Tibial nerve (tissue), 4 donors: ENCODE results near the gene CCAR1. TPM values are rescaled to one million over a fixed set of nuclear protein-coding genes. Genes with fewer than 3 reads are reported as not detected.
"Not testable (repeated sequence)": the region's sequence is repeated elsewhere in the genome, so short reads cannot be mapped to it uniquely, and the experiment has no call there.

Source experiments
- DNase-seq, 2 donors: peaks; one replicate each; pipeline ENCODE4 v3.0.0-alpha.2; 2019; ENCODE audit warnings: low spot score in 2 of 2
- H3K27ac ChIP-seq, 4 donors: fragments of 200-600 bp; sonication (generic) in 3 of 4; one replicate each; pipeline ENCODE4 v1.5.1; 2017 to 2019; ENCODE audit warnings: mild to moderate bottlenecking in 1 of 4
- H3K27me3 ChIP-seq, 2 donors: fragments of 200-600 bp; sonication (generic) in 1 of 2; one replicate each; pipeline versions ENCODE4 v1.5.1 to v1.6.0; 2017 to 2019
- H3K36me3 ChIP-seq, 3 donors: fragments of 200-600 bp; sonication (generic); one replicate each; pipeline ENCODE4 v1.5.1; 2018 to 2019
- H3K4me1 ChIP-seq, 4 donors: fragments of 200-600 bp; sonication (generic) in 3 of 4; one replicate each; pipeline ENCODE4 v1.5.1; 2017 to 2019
- H3K4me3 ChIP-seq, 4 donors: fragments of 200-600 bp; sonication (generic) in 3 of 4; one replicate each; pipeline ENCODE4 v1.5.1; 2017 to 2019; ENCODE audit warnings: mild to moderate bottlenecking in 1 of 4, moderate library complexity in 1 of 4
- H3K9me3 ChIP-seq, 4 donors: fragments of 200-600 bp; sonication (generic) in 3 of 4; one replicate each; pipeline ENCODE4 v1.5.1; 2017 to 2019
- EP300 ChIP-seq, 2 donors: sonication (generic); formaldehyde crosslinking; IDR thresholded peaks; one replicate each; pipeline ENCODE4 v1.6.1; 2017; ENCODE audit warnings: antibody characterized with exemption in 2 of 2, mild to moderate bottlenecking in 1 of 2
- POLR2A ChIP-seq, 2 donors: fragments of 450-650 bp; IDR thresholded peaks; one replicate each; pipeline ENCODE4 v1.6.1; 2017; ENCODE audit warnings: antibody characterized with exemption in 2 of 2, mild to moderate bottlenecking in 2 of 2, moderate library complexity in 2 of 2
- WGBS, 2 donors: methylation state at CpG; one replicate each; pipeline ENCODE4 v1.1.5; 2018; 5-methylcytosine and 5-hydroxymethylcytosine counted together
- total RNA-seq, 4 donors: library from RNA; depleted of rRNA; stranded (reverse); fragments of >200 nt; gene quantifications; one replicate each; pipeline ENCODE4 v1.1.0, GENCODE V29; 2016
- TF ChIP-seq, protein P1 (sequence below), 5 experiments: fragments of 200-600 bp in 3 of 5; fragments of 450-650 bp in 2 of 5; sonication (generic) in 3 of 5; IDR thresholded peaks; one replicate each; pipeline ENCODE4 v1.5.1; 2016 to 2019; ENCODE audit warnings: antibody characterized with exemption in 5 of 5, mild to moderate bottlenecking in 3 of 5, moderate library complexity in 2 of 5

Gene CCAR1
- total RNA-seq, 4 donors from 2014 or later, result 45.4 to 88.5 (median 53.5) TPM

DNA sequence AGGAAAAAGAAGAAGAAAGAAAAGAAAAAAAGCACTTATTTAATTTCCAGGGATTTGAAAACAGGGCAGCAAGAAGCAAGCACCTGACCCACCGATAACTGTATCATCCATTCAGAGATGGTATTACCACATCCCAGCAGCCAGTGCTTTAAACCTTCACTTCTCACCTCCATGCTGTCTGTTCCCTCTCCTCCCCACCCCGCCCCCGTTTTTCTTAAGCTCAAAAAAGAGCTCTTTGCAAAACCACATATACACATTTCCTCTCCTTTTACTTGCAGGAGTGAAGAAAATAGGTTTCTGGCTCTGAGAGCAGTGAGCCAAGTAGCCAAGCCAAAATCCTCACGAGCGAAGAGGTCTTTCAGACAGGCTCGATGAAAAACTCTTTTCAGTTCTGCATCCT lies 108.5 kb downstream of the CCAR1 start:
- no peak for DNase-seq
- WGBS, 2 donors, result 59 to 64% methylated on average over 6 of the region's 6 CpGs
- H3K36me3 ChIP-seq, result no peaks in the 10 kb centered on the region
- H3K27ac ChIP-seq, result no peak overlapping the region
- peaks cover 0 to 11% (median 4%) of the 10 kb centered on the region in 4 donors for H3K4me1 ChIP-seq
- peaks cover 0 to 8% of the 10 kb centered on the region in 2 donors for H3K27me3 ChIP-seq
- H3K9me3 ChIP-seq, result no peaks in the 10 kb centered on the region
- no peak overlapping the region for H3K4me3 ChIP-seq
- TF ChIP-seq POLR2A (IDR thresholded peaks at IDR 0.05) (no peak), EP300 (IDR thresholded peaks at IDR 0.05) (no peak)
- TF ChIP-seq, protein P1, sequence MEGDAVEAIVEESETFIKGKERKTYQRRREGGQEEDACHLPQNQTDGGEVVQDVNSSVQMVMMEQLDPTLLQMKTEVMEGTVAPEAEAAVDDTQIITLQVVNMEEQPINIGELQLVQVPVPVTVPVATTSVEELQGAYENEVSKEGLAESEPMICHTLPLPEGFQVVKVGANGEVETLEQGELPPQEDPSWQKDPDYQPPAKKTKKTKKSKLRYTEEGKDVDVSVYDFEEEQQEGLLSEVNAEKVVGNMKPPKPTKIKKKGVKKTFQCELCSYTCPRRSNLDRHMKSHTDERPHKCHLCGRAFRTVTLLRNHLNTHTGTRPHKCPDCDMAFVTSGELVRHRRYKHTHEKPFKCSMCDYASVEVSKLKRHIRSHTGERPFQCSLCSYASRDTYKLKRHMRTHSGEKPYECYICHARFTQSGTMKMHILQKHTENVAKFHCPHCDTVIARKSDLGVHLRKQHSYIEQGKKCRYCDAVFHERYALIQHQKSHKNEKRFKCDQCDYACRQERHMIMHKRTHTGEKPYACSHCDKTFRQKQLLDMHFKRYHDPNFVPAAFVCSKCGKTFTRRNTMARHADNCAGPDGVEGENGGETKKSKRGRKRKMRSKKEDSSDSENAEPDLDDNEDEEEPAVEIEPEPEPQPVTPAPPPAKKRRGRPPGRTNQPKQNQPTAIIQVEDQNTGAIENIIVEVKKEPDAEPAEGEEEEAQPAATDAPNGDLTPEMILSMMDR (IDR thresholded peaks at IDR 0.05), result no peak

DNA sequence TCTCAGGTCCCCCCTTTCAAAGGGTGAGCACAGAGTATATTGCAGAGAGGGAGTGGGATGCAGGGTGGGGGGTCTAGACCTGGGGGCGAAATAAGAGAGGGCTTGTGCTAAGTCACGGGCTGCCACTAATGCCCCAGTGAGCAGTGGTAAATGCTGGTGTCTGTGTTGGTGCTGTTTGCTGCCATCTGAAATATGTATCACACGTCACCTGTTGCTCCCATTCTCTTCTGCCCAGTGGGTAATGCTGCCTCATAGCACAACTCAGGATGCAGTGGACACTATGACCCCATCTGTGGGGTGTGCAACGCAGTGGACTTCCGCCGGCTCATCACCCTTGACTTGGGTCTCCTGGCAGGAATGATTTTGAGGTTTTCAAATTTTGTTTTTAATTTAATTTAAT lies 108.9 kb downstream of the CCAR1 start:
- no peak for DNase-seq
- no peaks in the 10 kb centered on the region for H3K36me3 ChIP-seq
- TF ChIP-seq POLR2A (IDR thresholded peaks at IDR 0.05) (no peak), EP300 (IDR thresholded peaks at IDR 0.05) (no peak)
- TF ChIP-seq, protein P1 (IDR thresholded peaks at IDR 0.05), result no peak
- H3K9me3 ChIP-seq, result no peaks in the 10 kb centered on the region
- no peak overlapping the region for H3K4me3 ChIP-seq
- H3K4me1 ChIP-seq, result peaks cover 0 to 11% (median 4%) of the 10 kb centered on the region in 4 donors
- WGBS, 2 donors, result 83 to 96% methylated on average over 6 of the region's 6 CpGs
- no peak overlapping the region for H3K27ac ChIP-seq
- H3K27me3 ChIP-seq, result peaks cover 0 to 8% of the 10 kb centered on the region in 2 donors

- H3K4me3 ChIP-seq, result no peak overlapping the region
- H3K27ac ChIP-seq, result no peak overlapping the region
- peaks cover 0 to 3% of the 10 kb centered on the region in 2 donors for H3K27me3 ChIP-seq
- TF ChIP-seq, protein P1 (IDR thresholded peaks at IDR 0.05), result no peak
- TF ChIP-seq EP300 (IDR thresholded peaks at IDR 0.05), result no peak
- TF ChIP-seq POLR2A (IDR thresholded peaks at IDR 0.05), result no peak
- DNase-seq, result no peak
- H3K36me3 ChIP-seq, result no peaks in the 10 kb centered on the region
- no peaks in the 10 kb centered on the region for H3K9me3 ChIP-seq
- peaks cover 0 to 6% (median 1%) of the 10 kb centered on the region in 4 donors for H3K4me1 ChIP-seq
- 78 to 84% methylated on average over 5 of the region's 5 CpGs for WGBS, 2 donors
Observed at GRCh38 chr10:68831961-68832455, 111.0 kb downstream of the CCAR1 start.

DNA sequence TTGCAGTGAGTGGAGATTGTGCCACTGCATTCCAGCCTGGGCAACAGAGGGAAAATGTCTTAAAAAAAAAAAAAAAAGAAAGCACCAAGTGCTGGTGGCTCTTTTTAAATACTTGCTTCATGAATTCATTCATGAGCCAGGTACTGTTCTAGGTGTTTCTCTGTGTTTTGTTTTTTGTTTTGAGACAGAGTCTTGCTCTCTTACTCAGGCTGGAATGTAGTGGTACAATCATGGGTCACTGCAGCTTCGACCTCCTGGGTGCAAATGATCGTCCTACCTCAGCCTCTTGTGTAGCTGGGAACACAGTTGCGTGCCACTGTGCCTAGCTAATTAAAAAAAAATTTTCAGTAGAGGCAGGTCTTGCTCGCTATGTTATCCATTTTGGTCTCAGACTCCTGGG lies 111.6 kb downstream of the CCAR1 start:
- H3K27me3 ChIP-seq, result peaks cover 0 to 3% of the 10 kb centered on the region in 2 donors
- 83 to 84% methylated on average over 4 of the region's 4 CpGs for WGBS, 2 donors
- H3K27ac ChIP-seq, result no peak overlapping the region
- TF ChIP-seq, protein P1 (IDR thresholded peaks at IDR 0.05), result no peak
- no peak for TF ChIP-seq EP300 (IDR thresholded peaks at IDR 0.05)
- TF ChIP-seq POLR2A (IDR thresholded peaks at IDR 0.05), result no peak
- H3K36me3 ChIP-seq, result no peaks in the 10 kb centered on the region
- H3K4me1 ChIP-seq, result peaks cover 0 to 4% (median 0%) of the 10 kb centered on the region in 4 donors
- DNase-seq, result no peak
- H3K9me3 ChIP-seq, result no peaks in the 10 kb centered on the region
- H3K4me3 ChIP-seq, result no peak overlapping the region

DNA sequence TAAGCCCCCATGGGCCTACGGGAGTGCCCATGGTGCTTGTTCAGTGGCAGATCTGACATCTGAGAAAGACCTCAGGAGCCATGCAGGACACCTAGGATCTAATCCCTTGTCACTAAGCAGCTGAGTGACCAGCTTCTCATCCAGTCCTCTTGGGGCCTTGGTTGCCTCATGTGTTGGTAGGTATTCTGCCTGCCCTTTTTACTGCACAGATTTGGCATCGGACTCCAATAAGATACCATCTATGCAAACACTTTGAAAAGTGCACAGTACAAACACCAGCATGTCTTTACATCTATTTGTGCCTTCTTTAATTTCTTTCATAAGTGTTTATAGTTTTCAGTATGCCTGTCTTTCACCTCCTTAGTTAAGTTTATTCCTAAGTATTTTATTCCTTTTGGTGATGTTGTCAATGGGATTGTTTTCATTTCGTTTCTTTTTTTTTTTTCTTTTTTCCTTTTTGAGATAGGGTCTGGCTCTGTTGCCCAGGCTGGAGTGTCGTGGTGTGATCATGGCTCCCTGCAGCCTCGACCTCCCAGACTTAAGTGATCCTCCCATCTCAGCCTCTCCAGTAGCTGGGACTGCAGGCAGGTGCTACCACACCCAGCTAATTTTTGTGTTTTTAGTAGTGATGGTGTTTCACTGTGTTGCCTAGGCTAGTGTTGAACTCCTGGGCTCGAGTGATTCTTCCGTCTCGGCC lies 116.7 kb downstream of the CCAR1 start:
- no peaks in the 10 kb centered on the region for H3K4me1 ChIP-seq
- no peaks in the 10 kb centered on the region for H3K36me3 ChIP-seq
- no peaks in the 10 kb centered on the region for H3K27me3 ChIP-seq
- H3K4me3 ChIP-seq, result no peak overlapping the region
- TF ChIP-seq POLR2A (IDR thresholded peaks at IDR 0.05), result no peak
- no peak for TF ChIP-seq EP300 (IDR thresholded peaks at IDR 0.05)
- 91 to 92% methylated on average over 8 of the region's 8 CpGs for WGBS, 2 donors
- no peak overlapping the region for H3K27ac ChIP-seq
- no peak for DNase-seq
- no peaks in the 10 kb centered on the region for H3K9me3 ChIP-seq

- H3K36me3 ChIP-seq, H3K27me3 ChIP-seq, DNase-seq, H3K9me3 ChIP-seq, H3K27ac ChIP-seq, H3K4me3 ChIP-seq, H3K4me1 ChIP-seq: not testable (repeated sequence)
- WGBS, 2 donors, result 95% methylated on average over 9 of the region's 9 CpGs
Observed at GRCh38 chr10:68840650-68841049, 119.6 kb downstream of the CCAR1 start.
